ENCODE results near the gene CFAP99.
"Not testable (repeated sequence)": the region's sequence is repeated elsewhere in the genome, so short reads cannot be mapped to it uniquely, and the experiment has no call there.

Gene CFAP99

GRCh38 chr4:2449511-2450392 is 31.0 kb downstream of the CFAP99 start:
- no peak for DNase-seq

- no peak for DNase-seq
These were observed 31.8 kb downstream of the CFAP99 start for GRCh38 chr4:2450394-2451035.

- DNase-seq, result no peak
These were observed 32.3 kb downstream of the CFAP99 start for GRCh38 chr4:2451036-2451520.

- DNase-seq, result no peak
These were observed 33.3 kb downstream of the CFAP99 start for GRCh38 chr4:2451821-2452785.

GRCh38 chr4:2457481-2458295 is 38.9 kb downstream of the CFAP99 start:
- DNase-seq, result no peak

GRCh38 chr4:2458546-2459491 is 40.1 kb downstream of the CFAP99 start:
- no peak for DNase-seq

GRCh38 chr4:2459589-2460349 is 41.0 kb downstream of the CFAP99 start:
- no peak for DNase-seq

- DNase-seq, result no peak
These were observed 42.6 kb downstream of the CFAP99 start for GRCh38 chr4:2461246-2461960.

GRCh38 chr4:2462218-2462991 is 43.6 kb downstream of the CFAP99 start:
- DNase-seq, result peak; percentile 46 to 50

GRCh38 chr4:2462992-2463762 is 44.4 kb downstream of the CFAP99 start:
- no peak for DNase-seq

GRCh38 chr4:2465032-2465431 is 46.3 kb downstream of the CFAP99 start:
- no peak for DNase-seq

- DNase-seq, result not testable (repeated sequence)
These were observed 46.8 kb downstream of the CFAP99 start for GRCh38 chr4:2465544-2465943.

- DNase-seq, result peak; percentile 97 to 98
These were observed 49.9 kb downstream of the CFAP99 start, which contains the start of gene RNF4 for GRCh38 chr4:2468456-2469191. TSS of gene RNF4 (plus strand) at chr4:2469106. CDS start at chr4:2490494, 21,388 bp downstream.

GRCh38 chr4:2469192-2469984 is 50.6 kb downstream of the CFAP99 start:
- peak; percentile 40 to 45 for DNase-seq

- no peak for DNase-seq
These were observed 52.0 kb downstream of the CFAP99 start for GRCh38 chr4:2470791-2471190.

- DNase-seq, result no peak
These were observed 53.4 kb downstream of the CFAP99 start for GRCh38 chr4:2472187-2472586.

Measured in Kasumi-1 (cell line).